K562 (cell line): ENCODE data around the gene GOSR1. TPM values are rescaled to one million over a fixed set of nuclear protein-coding genes. Genes with fewer than 3 reads are reported as not detected.

Experiments used
- CBFB ChIP-seq: sonication (generic); formaldehyde crosslinking; IDR thresholded peaks from 2 replicates; pipeline ENCODE4 v1.4.0; 2020; ENCODE audit warnings: mild to moderate bottlenecking, missing genetic modification reagents
- CBX8 ChIP-seq: fragments of 200-600 bp; sonication (generic); IDR thresholded peaks from 2 replicates; pipeline ENCODE4 v1.6.1; 2012; ENCODE audit warnings: borderline replicate concordance, mixed run types, low read depth, mild to moderate bottlenecking, moderate library complexity, mixed read lengths, low read length, control low read depth, inconsistent platforms; ENCODE audit not compliant: poor library complexity, severe bottlenecking; ENCODE audit errors: extremely low read depth
- CREBBP ChIP-seq: IDR thresholded peaks from one replicate; pipeline ENCODE4 v1.6.1; 2012; ENCODE audit warnings: low read depth, mild to moderate bottlenecking, control low read depth, inconsistent platforms, low read length
- DIDO1 ChIP-seq: fragments of 450-650 bp; IDR thresholded peaks from 2 replicates; pipeline ENCODE4 v1.6.1; 2016; ENCODE audit warnings: low read depth, missing biosample characterization, missing genetic modification characterization
- DNMT1 ChIP-seq: fragments of 450-650 bp; IDR thresholded peaks from 2 replicates; pipeline ENCODE4 v1.6.1; 2016; ENCODE audit warnings: antibody characterized with exemption, mild to moderate bottlenecking
- HIVEP1 ChIP-seq: fragments of 250-450 bp; sonication (Bioruptor Pico); IDR thresholded peaks from 2 replicates; pipeline ENCODE4 v1.4.0; 2020; ENCODE audit warnings: mild to moderate bottlenecking
- MCM3 ChIP-seq: fragments of 450-650 bp; IDR thresholded peaks from 2 replicates; pipeline ENCODE4 v1.6.1; 2016
- POLR2H ChIP-seq: IDR thresholded peaks from 2 replicates; pipeline ENCODE4 v1.6.1; 2016; ENCODE audit warnings: missing genetic modification characterization, low read depth, mild to moderate bottlenecking, control low read depth, missing compliant biosample characterization, moderate library complexity
- U2AF1 ChIP-seq: fragments of 200-400 bp; formaldehyde crosslinking; optimal IDR thresholded peaks from 2 replicates; pipeline ENCODE3; 2017; ENCODE audit warnings: mild to moderate bottlenecking, low read depth, low read length, moderate library complexity
- ZNF224 ChIP-seq: sonication (generic); formaldehyde crosslinking; IDR thresholded peaks from 2 replicates; pipeline ENCODE4 v1.8.0; 2022; ENCODE audit warnings: mild to moderate bottlenecking, missing genetic modification reagents
- polyA plus RNA-seq, 8 experiments: library from polyadenylated mRNA; depleted of rRNA in 4 of 8; stranded (reverse) in 5 of 8; unstranded in 3 of 8; fragments of >200 nt; fragmentation: Nextera tagmentation in 2 of 8; fragmentation: Illumina TruSeq in 1 of 8; extraction: Ambion mirVana in 2 of 8; extraction: Trizol in 1 of 8; gene quantifications; 2 replicates each; pipeline versions ENCODE4 v1.2.1 to v1.2.3, GENCODE V29; 2011 to 2014; ENCODE audit warnings: inconsistent platforms in 1 of 8, missing spikeins in 1 of 8
- total RNA-seq, 7 experiments: library from RNA; depleted of rRNA in 6 of 7; stranded (reverse); fragments of >200 nt in 6 of 7; fragmentation: Illumina TruSeq in 2 of 7; extraction: Trizol in 2 of 7; gene quantifications; 2 replicates each; pipeline versions ENCODE4 v1.2.1 to v1.2.3, GENCODE V29; 2011 to 2021; ENCODE audit warnings: low replicate concordance in 1 of 7
- TF ChIP-seq, protein P1 (sequence below): sonication (generic); formaldehyde crosslinking; IDR thresholded peaks from 2 replicates; pipeline ENCODE4 v1.8.0; 2022; ENCODE audit warnings: missing genetic modification reagents, mild to moderate bottlenecking, moderate library complexity, borderline replicate concordance
- TF ChIP-seq, protein P2 (sequence below): sonication (generic); formaldehyde crosslinking; IDR thresholded peaks from 2 replicates; pipeline ENCODE4 v1.8.1; 2023; ENCODE audit warnings: mild to moderate bottlenecking, missing genetic modification reagents
- TF ChIP-seq, protein P3 (sequence below), 2 experiments: fragments of 450-650 bp; formaldehyde crosslinking in 1 of 2; IDR thresholded peaks; 2 replicates each; pipeline versions ENCODE4 v1.4.0 to v1.6.1; 2014 to 2020; ENCODE audit warnings: mild to moderate bottlenecking in 2 of 2, borderline replicate concordance in 1 of 2, low read depth in 1 of 2
- TF ChIP-seq, protein P4 (sequence below): fragments of 250-450 bp; sonication (Bioruptor Pico); IDR thresholded peaks from 2 replicates; pipeline ENCODE4 v1.8.0; 2021; ENCODE audit warnings: moderate library complexity, mild to moderate bottlenecking, inconsistent platforms

GOSR1 gene
- total and polyA plus RNA-seq, 9 of the 15 experiments (the other 6 are each of a cell fraction or from before 2014, with no cell fraction given): 17.6 to 95.5 (median 33.3) TPM

DNA sequence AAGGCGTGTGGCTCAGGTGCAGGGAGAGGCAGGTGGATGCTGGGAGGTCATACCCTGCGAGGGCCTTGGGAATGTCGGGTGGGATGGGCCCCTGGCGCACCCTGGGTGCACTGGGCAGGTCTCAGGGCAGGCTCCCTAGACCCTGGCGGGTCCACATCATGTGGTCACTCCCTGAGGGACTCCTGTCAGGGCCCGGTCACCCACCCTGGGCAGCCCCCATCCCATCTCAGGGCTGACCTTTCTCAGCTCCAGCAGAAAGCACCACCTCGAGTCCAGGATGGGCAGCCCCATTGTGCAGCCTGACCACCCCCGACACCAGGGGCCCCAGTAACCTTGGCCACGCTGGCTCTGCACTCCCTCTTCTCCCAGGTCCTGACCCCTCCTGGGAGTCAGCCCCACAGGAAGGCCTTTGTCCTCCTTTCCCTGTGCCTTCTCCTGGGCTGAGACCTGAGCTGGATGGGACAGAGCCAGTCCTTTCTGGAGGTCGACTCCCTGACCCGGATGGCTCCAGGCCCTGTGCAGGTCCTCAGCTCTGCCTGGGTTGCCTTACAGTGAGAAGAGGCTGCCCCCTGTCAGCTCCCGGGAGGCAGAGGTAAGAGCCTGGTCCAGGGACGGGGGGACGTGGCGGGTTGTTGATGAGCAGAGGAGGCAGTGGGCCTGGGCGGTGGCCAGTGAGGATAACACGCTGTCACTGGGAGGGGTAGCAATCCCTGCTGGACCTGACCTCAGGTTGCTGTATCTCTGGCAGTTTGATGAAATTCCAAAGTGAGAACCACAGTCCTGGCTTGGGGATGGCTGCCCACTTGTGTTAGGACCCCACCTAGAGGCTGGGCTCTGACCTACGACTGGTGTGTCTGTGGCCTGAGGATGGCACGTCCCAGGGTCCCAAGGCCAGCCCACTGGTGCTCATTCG, 77.9 kb downstream of the GOSR1 start (continued):
- TF ChIP-seq POLR2H (tag) (no peak), CBFB (CRISPR knock-in tag) (no peak), CREBBP (no peak), DIDO1 (no peak), CBX8 (no peak), HIVEP1 (no peak), ZNF224 (CRISPR knock-in tag) (no peak), MCM3 (no peak), DNMT1 (no peak), U2AF1 (no peak)
- TF ChIP-seq, protein P1, sequence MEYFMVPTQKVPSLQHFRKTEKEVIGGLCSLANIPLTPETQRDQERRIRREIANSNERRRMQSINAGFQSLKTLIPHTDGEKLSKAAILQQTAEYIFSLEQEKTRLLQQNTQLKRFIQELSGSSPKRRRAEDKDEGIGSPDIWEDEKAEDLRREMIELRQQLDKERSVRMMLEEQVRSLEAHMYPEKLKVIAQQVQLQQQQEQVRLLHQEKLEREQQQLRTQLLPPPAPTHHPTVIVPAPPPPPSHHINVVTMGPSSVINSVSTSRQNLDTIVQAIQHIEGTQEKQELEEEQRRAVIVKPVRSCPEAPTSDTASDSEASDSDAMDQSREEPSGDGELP: 0 out of 2 replicates have a peak, but pooled peaks have one; percentile 8
- TF ChIP-seq, protein P2, sequence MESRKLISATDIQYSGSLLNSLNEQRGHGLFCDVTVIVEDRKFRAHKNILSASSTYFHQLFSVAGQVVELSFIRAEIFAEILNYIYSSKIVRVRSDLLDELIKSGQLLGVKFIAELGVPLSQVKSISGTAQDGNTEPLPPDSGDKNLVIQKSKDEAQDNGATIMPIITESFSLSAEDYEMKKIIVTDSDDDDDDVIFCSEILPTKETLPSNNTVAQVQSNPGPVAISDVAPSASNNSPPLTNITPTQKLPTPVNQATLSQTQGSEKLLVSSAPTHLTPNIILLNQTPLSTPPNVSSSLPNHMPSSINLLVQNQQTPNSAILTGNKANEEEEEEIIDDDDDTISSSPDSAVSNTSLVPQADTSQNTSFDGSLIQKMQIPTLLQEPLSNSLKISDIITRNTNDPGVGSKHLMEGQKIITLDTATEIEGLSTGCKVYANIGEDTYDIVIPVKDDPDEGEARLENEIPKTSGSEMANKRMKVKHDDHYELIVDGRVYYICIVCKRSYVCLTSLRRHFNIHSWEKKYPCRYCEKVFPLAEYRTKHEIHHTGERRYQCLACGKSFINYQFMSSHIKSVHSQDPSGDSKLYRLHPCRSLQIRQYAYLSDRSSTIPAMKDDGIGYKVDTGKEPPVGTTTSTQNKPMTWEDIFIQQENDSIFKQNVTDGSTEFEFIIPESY (CRISPR knock-in tag): peak; percentile 16; the same call in 1 of the 2 replicates
- TF ChIP-seq, protein P3, sequence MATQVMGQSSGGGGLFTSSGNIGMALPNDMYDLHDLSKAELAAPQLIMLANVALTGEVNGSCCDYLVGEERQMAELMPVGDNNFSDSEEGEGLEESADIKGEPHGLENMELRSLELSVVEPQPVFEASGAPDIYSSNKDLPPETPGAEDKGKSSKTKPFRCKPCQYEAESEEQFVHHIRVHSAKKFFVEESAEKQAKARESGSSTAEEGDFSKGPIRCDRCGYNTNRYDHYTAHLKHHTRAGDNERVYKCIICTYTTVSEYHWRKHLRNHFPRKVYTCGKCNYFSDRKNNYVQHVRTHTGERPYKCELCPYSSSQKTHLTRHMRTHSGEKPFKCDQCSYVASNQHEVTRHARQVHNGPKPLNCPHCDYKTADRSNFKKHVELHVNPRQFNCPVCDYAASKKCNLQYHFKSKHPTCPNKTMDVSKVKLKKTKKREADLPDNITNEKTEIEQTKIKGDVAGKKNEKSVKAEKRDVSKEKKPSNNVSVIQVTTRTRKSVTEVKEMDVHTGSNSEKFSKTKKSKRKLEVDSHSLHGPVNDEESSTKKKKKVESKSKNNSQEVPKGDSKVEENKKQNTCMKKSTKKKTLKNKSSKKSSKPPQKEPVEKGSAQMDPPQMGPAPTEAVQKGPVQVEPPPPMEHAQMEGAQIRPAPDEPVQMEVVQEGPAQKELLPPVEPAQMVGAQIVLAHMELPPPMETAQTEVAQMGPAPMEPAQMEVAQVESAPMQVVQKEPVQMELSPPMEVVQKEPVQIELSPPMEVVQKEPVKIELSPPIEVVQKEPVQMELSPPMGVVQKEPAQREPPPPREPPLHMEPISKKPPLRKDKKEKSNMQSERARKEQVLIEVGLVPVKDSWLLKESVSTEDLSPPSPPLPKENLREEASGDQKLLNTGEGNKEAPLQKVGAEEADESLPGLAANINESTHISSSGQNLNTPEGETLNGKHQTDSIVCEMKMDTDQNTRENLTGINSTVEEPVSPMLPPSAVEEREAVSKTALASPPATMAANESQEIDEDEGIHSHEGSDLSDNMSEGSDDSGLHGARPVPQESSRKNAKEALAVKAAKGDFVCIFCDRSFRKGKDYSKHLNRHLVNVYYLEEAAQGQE (IDR thresholded peaks at IDR 0.05; ENCODE audit: borderline replicate concordance): peak; percentile 28; the same call in 1 of the 2 replicates
- TF ChIP-seq, protein P3 (CRISPR knock-in tag; IDR thresholded peaks at IDR 0.05; ENCODE audit: low read depth): no peak
- TF ChIP-seq, protein P4, sequence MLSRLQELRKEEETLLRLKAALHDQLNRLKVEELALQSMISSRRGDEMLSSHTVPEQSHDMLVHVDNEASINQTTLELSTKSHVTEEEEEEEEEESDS (CRISPR knock-in tag): no peak
